ENCODE results near the gene PKN1. TPM values are rescaled to one million over a fixed set of nuclear protein-coding genes. Genes with fewer than 3 reads are reported as not detected.

PKN1 gene
- total and polyA plus RNA-seq, 2 of the 13 experiments (the other 11 are each of a cell fraction or from before 2014, with no cell fraction given) = 45.7 to 54.5 TPM

GRCh38 chr19:14434543-14435319, 1.6 kb downstream of the PKN1 start:
- Histone ChIP-seq H3K4me1 (ENCODE audit: insufficient read depth, low read length) (peaks cover 37% of the 10 kb centered on the region), H3K27ac (ENCODE audit: extremely low read length, insufficient read depth, low read length) (peak overlapping the region; percentile 25), H2AFZ (ENCODE audit: low read length) (no peak overlapping the region), H3K9me3 (ENCODE audit: low read length) (no peaks in the 10 kb centered on the region), H3K4me3 (replicated peaks in 1 of 3; ENCODE audit: insufficient read depth in 1 of 3, low read depth in 2 of 3, low read length in 3 of 3) (peak overlapping the region; percentile 66 to 81 (median 80)), H3K4me2 (ENCODE audit: low read depth, low read length) (peak overlapping the region; percentile 91), H3K79me2 (ENCODE audit: insufficient read depth, low read length) (peaks cover 11% of the 10 kb centered on the region), H4K20me1 (ENCODE audit: insufficient read depth, low read length) (peaks cover 2% of the 10 kb centered on the region; the same call in 1 of the 2 replicates), H3K9ac (ENCODE audit: insufficient read depth, low read depth, low read length) (peak overlapping the region; percentile 83), H3K27me3 (ENCODE audit: control insufficient read depth in 1 of 2, insufficient read depth in 2 of 2, low read length in 2 of 2) (no peaks in the 10 kb centered on the region), H3K36me3 (replicated peaks in 1 of 2; ENCODE audit: control insufficient read depth in 1 of 2, insufficient read depth in 2 of 2, low read length in 2 of 2) (no peaks in the 10 kb centered on the region; a peak in 1 of 5 replicates)
- intact Hi-C loops (cut with micrococcal nuclease; ENCODE audit: unreplicated experiment) (no loop called here), in situ Hi-C loops (cut with HindIII; ENCODE audit: extremely low pct_ligation_motif_present, low pct_unique_long_range_greater_than_20kb) (no loop called here)
- FAIRE-seq = no peak
- ChIA-PET POLR2A (interaction anchor here (1.7 kb wide), 1 partner anchor 256 kb away, joined by 3 read pairs; the partner anchor contains the start of gene ZNF333), CTCF (ENCODE audit: low intra/inter-chr PET ratio, low total read pairs) (no interaction called here)
- peak; percentile 79 for ATAC-seq
- WGBS (ENCODE audit: low lambda C conversion rate) = 15% methylated on average over 8 of the region's 23 CpGs
- TSS peak; percentile 43 for BruUV-seq (replicated peaks)
- peak; percentile 72 for DNase-seq (ENCODE audit: low spot score)
- TF ChIP-seq LBX2 (CRISPR knock-in tag; IDR thresholded peaks at IDR 0.05; ENCODE audit: borderline replicate concordance) (no peak), ZNF609 (CRISPR knock-in tag; IDR thresholded peaks at IDR 0.05; ENCODE audit: borderline replicate concordance) (no peak), ZNF143 (CRISPR knock-in tag; IDR thresholded peaks at IDR 0.05) (peak; percentile 39; the same call in 1 of the 2 replicates), MBNL3 (CRISPR knock-in tag; conservative IDR thresholded peaks at IDR 0.05) (no peak), ZNF740 (CRISPR knock-in tag; IDR thresholded peaks at IDR 0.05) (no peak), DNMT3B (CRISPR knock-in tag; conservative IDR thresholded peaks at IDR 0.05) (no peak), NR0B2 (CRISPR knock-in tag; IDR thresholded peaks at IDR 0.05) (no peak), ZNF256 (CRISPR knock-in tag; conservative IDR thresholded peaks at IDR 0.05) (no peak), ZNF337 (CRISPR knock-in tag; IDR thresholded peaks at IDR 0.05; ENCODE audit: borderline replicate concordance, low read depth) (0 out of 2 replicates have a peak, but pooled peaks have one; percentile 40), ZBTB46 (CRISPR knock-in tag; IDR thresholded peaks at IDR 0.05; ENCODE audit: borderline replicate concordance) (0 out of 2 replicates have a peak, but pooled peaks have one; percentile 68), WIZ (CRISPR knock-in tag; IDR thresholded peaks at IDR 0.05) (no peak), ZMYM2 (CRISPR knock-in tag; IDR thresholded peaks at IDR 0.05) (no peak), ZNF556 (CRISPR knock-in tag; IDR thresholded peaks at IDR 0.05; ENCODE audit: borderline replicate concordance) (0 out of 2 replicates have a peak, but pooled peaks have one; percentile 24), ZNF788 (CRISPR knock-in tag; IDR thresholded peaks at IDR 0.05; ENCODE audit: borderline replicate concordance) (peak; percentile 58; the same call in 1 of the 2 replicates), SMARCC2 (IDR thresholded peaks at IDR 0.05) (no peak)

Data from HepG2 (cell line).